OCI-LY1 (cell line): Measurements from ENCODE around the gene VIL1.

Experiments
- H2AFZ ChIP-seq: fragments of 200-600 bp; sonication (generic), shearing (Covaris generic); 2 replicates; pipeline ENCODE4 v1.6.0; 2014; ENCODE audit warnings: antibody characterized with exemption, mild to moderate bottlenecking, low read length
- H3F3A ChIP-seq: fragments of 200-600 bp; sonication (generic), shearing (Covaris generic); 2 replicates; pipeline ENCODE4 v1.6.0; 2014; ENCODE audit warnings: mild to moderate bottlenecking, antibody characterized with exemption, low read length, moderate library complexity; ENCODE audit not compliant: insufficient read depth
- H3K27ac ChIP-seq: fragments of 200-600 bp; sonication (generic); 2 replicates; pipeline ENCODE4 v1.5.1; 2014; ENCODE audit warnings: low read length, mixed run types, mild to moderate bottlenecking, low read depth; ENCODE audit not compliant: poor library complexity, severe bottlenecking
- H3K27me3 ChIP-seq: fragments of 200-600 bp; sonication (generic); 2 replicates; pipeline ENCODE4 v1.6.0; 2014; ENCODE audit warnings: antibody characterized with exemption, mild to moderate bottlenecking, low read length, moderate library complexity; ENCODE audit not compliant: insufficient read depth
- H3K36me3 ChIP-seq: fragments of 200-600 bp; sonication (generic); 2 replicates; pipeline ENCODE4 v1.6.1; 2014; ENCODE audit warnings: mild to moderate bottlenecking, antibody characterized with exemption, low read length, moderate library complexity, mixed read lengths; ENCODE audit not compliant: insufficient read depth
- H3K4me1 ChIP-seq: fragments of 200-600 bp; sonication (generic); 2 replicates; pipeline ENCODE4 v1.5.1; 2014; ENCODE audit warnings: mild to moderate bottlenecking, low read length, moderate library complexity; ENCODE audit not compliant: insufficient read depth, severe bottlenecking
- H3K4me2 ChIP-seq: fragments of 200-600 bp; sonication (generic), shearing (Covaris generic); 2 replicates; pipeline ENCODE4 v1.6.1; 2014; ENCODE audit warnings: low read length
- H3K4me3 ChIP-seq: fragments of 200-600 bp; sonication (generic); 2 replicates; pipeline ENCODE4 v1.5.1; 2014; ENCODE audit warnings: low read length, low read depth, mild to moderate bottlenecking, mixed read lengths; ENCODE audit not compliant: poor library complexity, severe bottlenecking
- H3K79me2 ChIP-seq: fragments of 200-600 bp; shearing (Covaris generic); 2 replicates; pipeline ENCODE4 v1.6.1; 2016; ENCODE audit warnings: mixed run types, low read length, mixed read lengths; ENCODE audit not compliant: insufficient read depth
- H3K9ac ChIP-seq: fragments of 200-600 bp; sonication (generic), shearing (Covaris generic); 2 replicates; pipeline ENCODE4 v1.6.1; 2014; ENCODE audit warnings: mild to moderate bottlenecking, low read length, mixed read lengths
- H3K9me2 ChIP-seq: fragments of 200-600 bp; sonication (generic), shearing (Covaris generic); 2 replicates; pipeline ENCODE4 v1.6.1; 2014; ENCODE audit warnings: low read depth, mild to moderate bottlenecking, low read length, mixed read lengths
- H3K9me3 ChIP-seq: fragments of 200-600 bp; shearing (Covaris generic); 2 replicates; pipeline ENCODE4 v1.6.1; 2014; ENCODE audit warnings: low read length, mixed read lengths
- H4K20me1 ChIP-seq: fragments of 200-600 bp; sonication (generic), shearing (Covaris generic); 2 replicates; pipeline ENCODE4 v1.6.0; 2016; ENCODE audit warnings: mild to moderate bottlenecking, low read length; ENCODE audit not compliant: insufficient read depth
- EZH2 ChIP-seq: fragments of 200-600 bp; sonication (generic), shearing (Covaris generic); IDR thresholded peaks from 2 replicates; pipeline ENCODE4 v1.8.0; 2017; ENCODE audit warnings: borderline replicate concordance, mixed run types, mild to moderate bottlenecking, antibody characterized with exemption, low read length, moderate library complexity, mixed read lengths
- TF ChIP-seq, protein P1 (sequence below): fragments of 200-600 bp; sonication (generic), shearing (Covaris generic); IDR thresholded peaks from 2 replicates; pipeline ENCODE4 v1.5.1; 2017; ENCODE audit warnings: mild to moderate bottlenecking, antibody characterized with exemption, low read length, moderate library complexity, mixed read lengths

The VIL1 gene

DNA sequence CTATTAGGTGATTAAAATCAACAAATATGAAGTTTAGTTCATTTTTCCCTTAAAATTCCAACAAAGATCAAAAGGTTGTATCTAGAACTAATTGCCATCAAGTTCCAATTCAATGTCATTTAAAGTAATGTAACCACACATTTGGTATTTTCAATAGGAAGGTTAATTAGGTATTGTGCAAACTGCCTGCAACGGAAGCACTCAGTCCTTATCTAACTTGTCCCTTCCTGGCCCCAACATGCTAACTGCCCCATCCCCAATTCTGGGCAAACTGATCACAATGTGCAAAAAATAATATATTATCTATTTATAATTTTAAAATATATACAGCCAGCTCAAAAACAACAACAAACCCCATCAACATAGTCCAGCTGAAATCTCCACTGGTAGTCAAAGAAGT is 33.2 kb downstream of the VIL1 start:
- Histone ChIP-seq H3K79me2 (no peaks in the 10 kb centered on the region), H3K27ac (no peak overlapping the region), H3K9ac (no peak overlapping the region), H3K9me3 (peaks cover 7% of the 10 kb centered on the region), H3K27me3 (no peaks in the 10 kb centered on the region), H3F3A (no peaks in the 10 kb centered on the region), H3K36me3 (peaks cover 75% of the 10 kb centered on the region), H4K20me1 (no peaks in the 10 kb centered on the region), H3K9me2 (no peaks in the 10 kb centered on the region), H3K4me1 (no peaks in the 10 kb centered on the region), H3K4me3 (no peak overlapping the region), H2AFZ (no peak overlapping the region), H3K4me2 (no peak overlapping the region)
- TF ChIP-seq, protein P1, sequence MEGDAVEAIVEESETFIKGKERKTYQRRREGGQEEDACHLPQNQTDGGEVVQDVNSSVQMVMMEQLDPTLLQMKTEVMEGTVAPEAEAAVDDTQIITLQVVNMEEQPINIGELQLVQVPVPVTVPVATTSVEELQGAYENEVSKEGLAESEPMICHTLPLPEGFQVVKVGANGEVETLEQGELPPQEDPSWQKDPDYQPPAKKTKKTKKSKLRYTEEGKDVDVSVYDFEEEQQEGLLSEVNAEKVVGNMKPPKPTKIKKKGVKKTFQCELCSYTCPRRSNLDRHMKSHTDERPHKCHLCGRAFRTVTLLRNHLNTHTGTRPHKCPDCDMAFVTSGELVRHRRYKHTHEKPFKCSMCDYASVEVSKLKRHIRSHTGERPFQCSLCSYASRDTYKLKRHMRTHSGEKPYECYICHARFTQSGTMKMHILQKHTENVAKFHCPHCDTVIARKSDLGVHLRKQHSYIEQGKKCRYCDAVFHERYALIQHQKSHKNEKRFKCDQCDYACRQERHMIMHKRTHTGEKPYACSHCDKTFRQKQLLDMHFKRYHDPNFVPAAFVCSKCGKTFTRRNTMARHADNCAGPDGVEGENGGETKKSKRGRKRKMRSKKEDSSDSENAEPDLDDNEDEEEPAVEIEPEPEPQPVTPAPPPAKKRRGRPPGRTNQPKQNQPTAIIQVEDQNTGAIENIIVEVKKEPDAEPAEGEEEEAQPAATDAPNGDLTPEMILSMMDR: no peak
- TF ChIP-seq EZH2: no peak

DNA sequence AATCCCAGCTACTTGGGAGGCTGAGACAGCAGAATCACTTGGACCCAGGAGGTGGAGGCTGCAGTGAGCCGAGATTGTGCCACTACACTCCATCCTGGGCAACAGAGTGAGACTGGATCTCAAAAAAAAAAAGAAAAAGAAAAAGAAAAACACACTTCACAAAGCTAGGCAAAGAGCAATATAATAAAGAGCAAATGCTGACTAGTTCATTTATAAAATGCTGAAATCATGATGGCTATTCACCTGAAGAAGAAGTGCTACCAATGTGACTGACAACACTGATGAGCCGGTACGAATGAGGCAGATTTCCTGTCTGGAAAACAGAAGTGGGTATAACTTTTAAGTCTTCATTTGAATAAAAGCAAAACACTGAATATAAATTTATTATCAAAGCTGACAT is 37.9 kb downstream of the VIL1 start:
- Histone ChIP-seq H3K4me1 (no peaks in the 10 kb centered on the region), H3K79me2 (no peaks in the 10 kb centered on the region), H2AFZ (no peak overlapping the region), H3K9ac (no peak overlapping the region), H3K36me3 (peaks cover 79% of the 10 kb centered on the region), H4K20me1 (no peaks in the 10 kb centered on the region), H3K4me2 (no peak overlapping the region), H3F3A (no peaks in the 10 kb centered on the region), H3K27me3 (no peaks in the 10 kb centered on the region), H3K27ac (no peak overlapping the region), H3K9me2 (no peaks in the 10 kb centered on the region), H3K4me3 (no peak overlapping the region), H3K9me3 (peaks cover 7% of the 10 kb centered on the region)
- no peak for TF ChIP-seq EZH2
- TF ChIP-seq, protein P1: no peak

DNA sequence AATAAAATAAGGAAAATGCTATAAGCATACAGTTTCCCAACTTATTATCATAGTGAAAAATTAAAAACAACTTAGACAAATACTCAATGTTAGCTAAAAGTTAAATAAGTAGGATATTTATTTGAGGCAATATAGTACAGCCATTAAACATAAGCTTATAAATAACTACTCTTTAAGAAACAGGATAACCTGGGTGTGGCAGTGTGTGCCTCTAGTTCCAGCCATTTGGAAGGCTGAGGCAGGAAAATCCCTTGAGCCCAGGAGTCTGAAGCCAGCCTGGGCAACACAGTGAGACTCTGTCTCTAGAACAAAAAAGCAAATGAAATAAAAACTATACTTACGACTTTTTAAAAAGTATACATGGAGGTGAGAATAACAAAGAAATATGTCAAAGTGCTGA is 39.7 kb downstream of the VIL1 start:
- no peaks in the 10 kb centered on the region for H4K20me1 ChIP-seq
- no peak overlapping the region for H3K27ac ChIP-seq
- no peak overlapping the region for H2AFZ ChIP-seq
- H3K27me3 ChIP-seq: no peaks in the 10 kb centered on the region
- H3K79me2 ChIP-seq: no peaks in the 10 kb centered on the region
- H3K9ac ChIP-seq: no peak overlapping the region
- no peaks in the 10 kb centered on the region for H3K9me2 ChIP-seq
- H3K4me1 ChIP-seq: no peaks in the 10 kb centered on the region
- peaks cover 76% of the 10 kb centered on the region for H3K36me3 ChIP-seq
- no peak overlapping the region for H3K4me3 ChIP-seq
- peaks cover 7% of the 10 kb centered on the region for H3K9me3 ChIP-seq
- no peaks in the 10 kb centered on the region for H3F3A ChIP-seq
- no peak for TF ChIP-seq EZH2
- TF ChIP-seq, protein P1: no peak
- no peak overlapping the region for H3K4me2 ChIP-seq
